Astrocyte (in vitro differentiated cells and primary cell): Measurements from ENCODE around the gene TMEM132C. TPM values are rescaled to one million over a fixed set of nuclear protein-coding genes. Genes with fewer than 3 reads are reported as not detected.

Experiments used
- DNase-seq: peaks from one replicate; pipeline ENCODE4 v3.0.0-alpha.2; 2010; ENCODE audit warnings: low read depth
- FAIRE-seq: peaks from 2 replicates; lab custom pipeline; 2011; peaks lifted over from hg19 to GRCh38; lab: Jason Lieb, UNC
- H2AFZ ChIP-seq: 2 replicates; pipeline ENCODE4 v1.6.0; 2012; ENCODE audit warnings: low read depth, low read length, inconsistent platforms
- H3K27ac ChIP-seq: 2 replicates; pipeline ENCODE4 v1.5.1; 2011; ENCODE audit warnings: low read depth, low read length, inconsistent platforms
- H3K27me3 ChIP-seq: 2 replicates; pipeline ENCODE4 v1.6.0; 2011; ENCODE audit warnings: low read length, inconsistent platforms; ENCODE audit not compliant: insufficient read depth
- H3K36me3 ChIP-seq: 2 replicates; pipeline ENCODE4 v1.5.1; 2011; ENCODE audit warnings: low read length, inconsistent platforms; ENCODE audit not compliant: insufficient read depth
- H3K4me1 ChIP-seq: 2 replicates; pipeline ENCODE4 v1.5.1; 2011; ENCODE audit warnings: low read length, inconsistent platforms; ENCODE audit not compliant: insufficient read depth
- H3K4me2 ChIP-seq: 2 replicates; pipeline ENCODE4 v1.6.0; 2012; ENCODE audit warnings: low read length, inconsistent platforms
- H3K4me3 ChIP-seq: 2 replicates; pipeline ENCODE4 v1.5.1; 2011; ENCODE audit warnings: low read depth, mild to moderate bottlenecking, low read length, inconsistent platforms; ENCODE audit not compliant: insufficient read depth
- H3K79me2 ChIP-seq: 2 replicates; pipeline ENCODE4 v1.6.0; 2012; ENCODE audit warnings: mild to moderate bottlenecking, low read length, inconsistent platforms; ENCODE audit not compliant: insufficient read depth
- H3K9ac ChIP-seq: 2 replicates; pipeline ENCODE4 v1.6.0; 2012; ENCODE audit warnings: mild to moderate bottlenecking, low read length, inconsistent platforms
- H3K9me3 ChIP-seq: 2 replicates; pipeline ENCODE4 v1.5.1; 2012; ENCODE audit warnings: low read depth, mild to moderate bottlenecking, low read length, inconsistent platforms; ENCODE audit not compliant: insufficient read depth
- H4K20me1 ChIP-seq: 2 replicates; pipeline ENCODE4 v1.6.0; 2012; ENCODE audit warnings: low read length, inconsistent platforms; ENCODE audit not compliant: insufficient read depth
- H3K27ac Mint-ChIP-seq: one replicate; pipeline ENCODE4 v1.8.0; 2021; ENCODE audit warnings: mild to moderate bottlenecking, mixed read lengths; ENCODE audit not compliant: unreplicated experiment
- H3K27me3 Mint-ChIP-seq: one replicate; pipeline ENCODE4 v1.8.0; 2021; ENCODE audit warnings: low read depth, mixed read lengths; ENCODE audit not compliant: unreplicated experiment
- H3K36me3 Mint-ChIP-seq: one replicate; pipeline ENCODE4 v1.8.0; 2021; ENCODE audit warnings: low read depth, mixed read lengths; ENCODE audit not compliant: unreplicated experiment
- H3K4me1 Mint-ChIP-seq: one replicate; pipeline ENCODE4 v1.8.0; 2021; ENCODE audit warnings: low read depth, mixed read lengths; ENCODE audit not compliant: unreplicated experiment
- H3K4me3 Mint-ChIP-seq: one replicate; pipeline ENCODE4 v1.8.0; 2021; ENCODE audit warnings: mild to moderate bottlenecking, moderate library complexity, mixed read lengths; ENCODE audit not compliant: unreplicated experiment
- H3K9me3 Mint-ChIP-seq: one replicate; pipeline ENCODE4 v1.8.0; 2021; ENCODE audit warnings: mild to moderate bottlenecking, mixed read lengths; ENCODE audit not compliant: unreplicated experiment
- EZH2 ChIP-seq: IDR thresholded peaks from 2 replicates; pipeline ENCODE4 v1.6.1; 2012; ENCODE audit warnings: mild to moderate bottlenecking, low read length, inconsistent platforms; ENCODE audit not compliant: insufficient read depth
- total RNA-seq: library from RNA; stranded (reverse); gene quantifications from 2 replicates; pipeline ENCODE4 v1.2.1, GENCODE V29; 2021
- TF ChIP-seq, protein P1 (sequence below): IDR thresholded peaks from 2 replicates; pipeline ENCODE4 v1.5.1; 2011; ENCODE audit warnings: low read depth, mild to moderate bottlenecking, inconsistent platforms, low read length, moderate library complexity; ENCODE audit not compliant: insufficient read depth

Gene TMEM132C
- total RNA-seq, 1 donor from 2014 or later: not detected

DNA sequence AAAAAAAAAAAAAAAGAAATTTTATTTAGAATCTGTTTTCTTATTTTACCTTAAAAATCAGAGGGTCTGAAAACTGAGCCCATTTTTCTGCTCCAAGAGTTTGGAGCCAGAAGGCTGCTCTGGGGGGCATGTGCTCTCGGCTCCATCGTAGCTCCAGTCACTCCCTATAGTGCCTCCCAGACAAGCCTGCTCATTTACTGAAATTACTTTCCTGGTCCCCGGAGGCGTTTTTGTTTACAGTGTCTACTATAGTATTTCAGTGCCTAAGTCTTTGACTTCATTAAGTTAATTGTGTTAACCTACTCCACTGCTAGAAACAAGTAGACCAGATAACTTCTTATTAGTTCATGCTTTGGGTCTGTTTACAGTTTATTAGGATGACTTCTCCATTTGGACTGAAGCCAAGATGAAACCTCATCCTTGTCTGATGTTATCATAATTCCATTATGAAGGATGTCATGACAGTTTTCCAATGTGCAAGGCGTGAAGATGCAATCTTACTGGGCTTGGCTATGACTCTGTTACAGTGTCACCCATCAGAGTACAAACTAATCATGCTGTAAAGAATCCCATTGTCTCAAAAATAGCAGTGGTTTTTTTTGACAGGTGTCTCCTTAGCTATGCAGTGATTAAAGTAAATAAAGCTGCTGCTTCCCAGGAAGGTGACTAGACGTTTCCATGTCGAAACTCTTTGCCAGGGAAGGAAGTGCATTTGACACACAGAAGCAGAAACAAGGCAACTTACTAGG, 182.3 kb downstream of the TMEM132C start:
- H3K9me3 ChIP-seq: peaks cover 2% of the 10 kb centered on the region
- no peaks in the 10 kb centered on the region for H3K4me1 ChIP-seq
- no peaks in the 10 kb centered on the region for H3K27me3 ChIP-seq
- H3K4me2 ChIP-seq: no peak overlapping the region
- H4K20me1 ChIP-seq: no peaks in the 10 kb centered on the region
- no peaks in the 10 kb centered on the region for H3K9me3 Mint-ChIP-seq
- DNase-seq (no peak), FAIRE-seq (no peak)
- H3K4me3 Mint-ChIP-seq: no peak overlapping the region
- H2AFZ ChIP-seq: no peak overlapping the region
- H3K9ac ChIP-seq: no peak overlapping the region
- no peak for TF ChIP-seq EZH2
- TF ChIP-seq, protein P1, sequence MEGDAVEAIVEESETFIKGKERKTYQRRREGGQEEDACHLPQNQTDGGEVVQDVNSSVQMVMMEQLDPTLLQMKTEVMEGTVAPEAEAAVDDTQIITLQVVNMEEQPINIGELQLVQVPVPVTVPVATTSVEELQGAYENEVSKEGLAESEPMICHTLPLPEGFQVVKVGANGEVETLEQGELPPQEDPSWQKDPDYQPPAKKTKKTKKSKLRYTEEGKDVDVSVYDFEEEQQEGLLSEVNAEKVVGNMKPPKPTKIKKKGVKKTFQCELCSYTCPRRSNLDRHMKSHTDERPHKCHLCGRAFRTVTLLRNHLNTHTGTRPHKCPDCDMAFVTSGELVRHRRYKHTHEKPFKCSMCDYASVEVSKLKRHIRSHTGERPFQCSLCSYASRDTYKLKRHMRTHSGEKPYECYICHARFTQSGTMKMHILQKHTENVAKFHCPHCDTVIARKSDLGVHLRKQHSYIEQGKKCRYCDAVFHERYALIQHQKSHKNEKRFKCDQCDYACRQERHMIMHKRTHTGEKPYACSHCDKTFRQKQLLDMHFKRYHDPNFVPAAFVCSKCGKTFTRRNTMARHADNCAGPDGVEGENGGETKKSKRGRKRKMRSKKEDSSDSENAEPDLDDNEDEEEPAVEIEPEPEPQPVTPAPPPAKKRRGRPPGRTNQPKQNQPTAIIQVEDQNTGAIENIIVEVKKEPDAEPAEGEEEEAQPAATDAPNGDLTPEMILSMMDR: no peak
- H3K4me3 ChIP-seq: no peak overlapping the region
- no peaks in the 10 kb centered on the region for H3K4me1 Mint-ChIP-seq
- no peak overlapping the region for H3K27ac ChIP-seq
- H3K27me3 Mint-ChIP-seq: no peaks in the 10 kb centered on the region
- H3K36me3 ChIP-seq: no peaks in the 10 kb centered on the region
- H3K36me3 Mint-ChIP-seq: no peaks in the 10 kb centered on the region
- H3K79me2 ChIP-seq: no peaks in the 10 kb centered on the region
- no peak overlapping the region for H3K27ac Mint-ChIP-seq

DNA sequence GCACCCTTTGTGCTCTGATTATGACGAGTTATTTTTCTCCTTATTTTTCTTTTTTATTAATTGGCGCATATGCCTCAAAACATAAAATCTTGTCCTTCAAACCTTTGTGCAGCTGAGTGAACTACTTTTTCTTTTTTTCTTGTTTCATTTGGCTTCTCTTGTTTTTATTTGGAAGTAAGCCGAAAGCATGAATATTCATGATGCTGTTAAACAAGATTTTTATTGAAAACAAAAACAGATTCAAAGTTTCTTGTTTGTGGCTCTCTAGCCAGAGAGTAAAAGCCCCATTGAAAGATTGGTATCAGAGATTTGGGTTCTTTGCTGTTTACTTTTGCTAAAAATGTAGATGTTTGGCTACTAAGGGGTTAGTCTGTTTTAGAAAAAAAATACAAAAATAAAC, 183.8 kb downstream of the TMEM132C start:
- TF ChIP-seq EZH2: no peak
- TF ChIP-seq, protein P1: no peak
- Histone ChIP-seq H3K79me2 (no peaks in the 10 kb centered on the region), H3K27me3 (no peaks in the 10 kb centered on the region), H3K4me3 (no peak overlapping the region), H3K4me2 (no peak overlapping the region), H3K9me3 (peaks cover 2% of the 10 kb centered on the region), H4K20me1 (no peaks in the 10 kb centered on the region), H3K27ac (no peak overlapping the region), H3K36me3 (no peaks in the 10 kb centered on the region), H3K4me1 (no peaks in the 10 kb centered on the region), H3K9ac (no peak overlapping the region), H2AFZ (no peak overlapping the region)
- DNase-seq (no peak), FAIRE-seq (no peak)
- no peaks in the 10 kb centered on the region for H3K27me3 Mint-ChIP-seq
- no peak overlapping the region for H3K27ac Mint-ChIP-seq
- no peaks in the 10 kb centered on the region for H3K4me1 Mint-ChIP-seq
- H3K9me3 Mint-ChIP-seq: peaks cover 6% of the 10 kb centered on the region
- no peak overlapping the region for H3K4me3 Mint-ChIP-seq
- no peaks in the 10 kb centered on the region for H3K36me3 Mint-ChIP-seq

DNA sequence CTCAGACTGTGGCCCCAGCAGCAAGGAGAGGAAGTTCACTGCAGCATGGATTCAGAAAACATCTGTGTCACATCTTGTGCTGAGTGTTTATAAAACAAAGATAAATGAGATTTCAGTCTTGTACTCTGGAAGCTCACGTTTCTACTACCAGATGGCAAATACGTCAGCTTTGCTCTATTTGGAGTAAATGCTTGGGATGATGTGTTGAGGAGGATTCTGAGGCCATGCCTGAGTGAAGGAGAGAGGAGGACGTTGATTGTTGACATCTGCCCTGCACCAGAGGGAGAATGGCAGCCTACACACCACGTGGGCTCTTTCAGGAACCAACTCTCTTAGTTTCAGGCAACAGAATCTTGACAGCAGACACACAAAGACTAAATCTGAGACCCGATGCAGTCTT, 188.9 kb downstream of the TMEM132C start:
- H3K27ac Mint-ChIP-seq: no peak overlapping the region
- H3K36me3 Mint-ChIP-seq: no peaks in the 10 kb centered on the region
- H3K4me1 Mint-ChIP-seq: no peaks in the 10 kb centered on the region
- Histone ChIP-seq H3K27ac (no peak overlapping the region), H4K20me1 (no peaks in the 10 kb centered on the region), H3K27me3 (no peaks in the 10 kb centered on the region), H3K4me2 (no peak overlapping the region), H3K9ac (no peak overlapping the region), H3K79me2 (no peaks in the 10 kb centered on the region), H3K4me3 (no peak overlapping the region), H3K36me3 (no peaks in the 10 kb centered on the region), H3K9me3 (no peaks in the 10 kb centered on the region), H2AFZ (no peak overlapping the region), H3K4me1 (no peaks in the 10 kb centered on the region)
- DNase-seq: no peak
- no peak for TF ChIP-seq EZH2
- TF ChIP-seq, protein P1: no peak
- peaks cover 13% of the 10 kb centered on the region for H3K9me3 Mint-ChIP-seq
- H3K4me3 Mint-ChIP-seq: no peak overlapping the region
- no peak for FAIRE-seq
- H3K27me3 Mint-ChIP-seq: no peaks in the 10 kb centered on the region
